PC-3 (cell line): ENCODE results near the gene ZBTB49. TPM values are rescaled to one million over a fixed set of nuclear protein-coding genes. Genes with fewer than 3 reads are reported as not detected.

ENCODE experiments used
- ATAC-seq: fragments of 200-7000 bp; cut with Tn5 transposase; 2 replicates; pipeline ENCODE4 v1.9.1; 2020; ENCODE audit warnings: mild to moderate bottlenecking, moderate library complexity
- BruUV-seq: library from RNA; stranded (reverse); fragments of 400-500 nt; replicated peaks from 2 replicates; lab custom pipeline; 2021; lab: Mats Ljungman, UMichigan
- CTCF ChIA-PET: fragments of 300-600 bp; sonication (Branson Sonifier 250); formaldehyde crosslinking; loops from one replicate; lab custom pipeline; 2022; ENCODE audit warnings: antibody characterized with exemption; lab: Charles Lee
- POLR2A ChIA-PET: fragments of 300-600 bp; sonication (Branson Sonifier 250); formaldehyde crosslinking; loops from one replicate; lab custom pipeline; 2022; ENCODE audit warnings: antibody characterized with exemption; ENCODE audit not compliant: unreplicated experiment; lab: Charles Lee
- DNase-seq: peaks from one replicate; pipeline ENCODE4 v3.0.0-alpha.2; 2015
- H2AFZ ChIP-seq: fragments of 300-600 bp; sonication (generic); 2 replicates; pipeline ENCODE4 v1.6.0; 2016; ENCODE audit warnings: antibody characterized with exemption, low read length
- H3F3A ChIP-seq: fragments of 300-600 bp; sonication (generic); one replicate; pipeline ENCODE4 v1.6.0; 2017; ENCODE audit warnings: antibody characterized with exemption, low read length, control low read depth, mild to moderate bottlenecking; ENCODE audit not compliant: unreplicated experiment
- H3K27ac ChIP-seq: fragments of 300-600 bp; sonication (generic); 2 replicates; pipeline ENCODE4 v1.5.1; 2016; ENCODE audit warnings: mild to moderate bottlenecking, low read length
- H3K27me3 ChIP-seq: fragments of 300-600 bp; sonication (generic); 2 replicates; pipeline ENCODE4 v1.6.1; 2016; ENCODE audit warnings: low read length, mixed read lengths
- H3K36me3 ChIP-seq: fragments of 300-600 bp; sonication (generic); 2 replicates; pipeline ENCODE4 v1.6.1; 2016; ENCODE audit warnings: low read depth, mixed run types, low read length, mixed read lengths
- H3K4me1 ChIP-seq: fragments of 300-600 bp; sonication (generic); 2 replicates; pipeline ENCODE4 v1.5.1; 2016; ENCODE audit warnings: low read length; ENCODE audit not compliant: insufficient read depth
- H3K4me2 ChIP-seq: fragments of 300-600 bp; sonication (generic); 2 replicates; pipeline ENCODE4 v1.6.0; 2016; ENCODE audit warnings: low read length
- H3K4me3 ChIP-seq: fragments of 300-600 bp; sonication (generic); 2 replicates; pipeline ENCODE4 v1.5.1; 2016; ENCODE audit warnings: mild to moderate bottlenecking, low read length, mixed read lengths
- H3K79me2 ChIP-seq: fragments of 300-600 bp; sonication (generic); 2 replicates; pipeline ENCODE4 v1.6.1; 2017; ENCODE audit warnings: low read length, mixed read lengths
- H3K9ac ChIP-seq: fragments of 300-600 bp; sonication (generic); 2 replicates; pipeline ENCODE4 v1.6.0; 2016; ENCODE audit warnings: mild to moderate bottlenecking, low read length
- H3K9me2 ChIP-seq: fragments of 300-600 bp; sonication (generic); replicated peaks from 2 replicates; pipeline ENCODE4 v1.6.1; 2016; ENCODE audit warnings: mixed run types, low read length, mixed read lengths
- H3K9me3 ChIP-seq: fragments of 300-600 bp; sonication (generic); 2 replicates; pipeline ENCODE4 v1.6.1; 2016; ENCODE audit warnings: low read length, mixed read lengths
- H4K20me1 ChIP-seq: fragments of 300-600 bp; sonication (generic); 2 replicates; pipeline ENCODE4 v1.6.1; 2016; ENCODE audit warnings: low read length, mixed read lengths
- CTCF ChIP-seq: fragments of 300-600 bp; sonication (generic); conservative IDR thresholded peaks from 2 replicates; pipeline ENCODE4 v1.5.1; 2017; ENCODE audit warnings: antibody characterized with exemption, low read depth, mild to moderate bottlenecking, low read length
- EZH2 ChIP-seq: fragments of 300-600 bp; sonication (generic); IDR thresholded peaks from one replicate; pipeline ENCODE4 v1.6.1; 2017; ENCODE audit warnings: antibody characterized with exemption, mild to moderate bottlenecking, low read length; ENCODE audit not compliant: unreplicated experiment
- EZH2phosphoT487 ChIP-seq: fragments of 300-600 bp; sonication (generic); IDR thresholded peaks from 2 replicates; pipeline ENCODE4 v1.6.1; 2018; ENCODE audit warnings: mild to moderate bottlenecking, antibody characterized with exemption, low read length, borderline replicate concordance
- intact Hi-C: fragments of 100-400 bp; cut with micrococcal nuclease; formaldehyde crosslinking; loops from 2 replicates; pipeline ENCODE4 v1.9.0; 2023
- total RNA-seq: library from RNA; depleted of rRNA; stranded (reverse); fragments of >200 nt; gene quantifications from 2 replicates; pipeline ENCODE4 v1.2.3, GENCODE V29; 2014; rRNA removed

The ZBTB49 gene
- total RNA-seq, 1 experiment from 2014 or later, result 1.1 TPM

DNA sequence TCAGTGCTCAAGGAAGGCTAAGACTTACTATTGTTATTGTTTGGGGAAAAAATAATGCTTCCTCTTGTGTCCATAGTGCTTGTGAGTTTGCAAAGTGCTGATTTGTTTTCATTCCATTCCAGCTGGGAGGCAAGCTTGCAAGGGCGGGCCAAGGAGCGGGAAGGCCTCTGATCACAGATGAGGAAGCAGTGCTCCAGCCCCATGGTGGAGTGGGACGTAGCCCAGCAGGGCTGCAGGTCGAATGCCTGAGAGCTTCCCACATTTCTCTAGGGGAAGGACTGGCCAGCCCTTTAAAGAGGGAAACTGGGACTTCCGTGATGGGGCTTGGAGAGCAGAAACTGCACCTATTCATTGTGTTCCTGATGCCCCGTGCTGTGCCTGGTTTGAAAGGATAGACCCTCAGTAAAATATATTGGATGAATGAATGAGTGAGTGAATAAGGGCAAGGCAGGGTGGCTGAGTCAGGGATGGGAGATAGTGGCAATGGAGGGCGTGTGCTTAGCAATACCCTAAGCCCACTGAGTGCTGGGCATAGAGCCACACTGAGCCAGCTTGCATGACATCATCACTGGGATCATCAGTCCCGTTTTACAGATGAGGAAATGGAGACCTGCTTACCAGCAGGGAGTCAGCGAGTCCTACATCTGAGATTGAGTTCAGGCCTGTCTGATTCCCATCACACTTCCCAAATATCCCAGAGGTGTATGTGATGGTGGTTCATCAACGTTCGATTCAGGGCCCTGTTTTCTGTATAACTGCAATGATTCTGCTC lies 78.9 kb downstream of the ZBTB49 start:
- Histone ChIP-seq H3K27me3 (peaks cover 16% of the 10 kb centered on the region), H3K4me1 (no peaks in the 10 kb centered on the region), H3K4me3 (no peak overlapping the region), H3K79me2 (no peaks in the 10 kb centered on the region), H3F3A (no peaks in the 10 kb centered on the region), H3K27ac (no peak overlapping the region), H3K4me2 (no peak overlapping the region), H4K20me1 (no peaks in the 10 kb centered on the region), H3K9me2 (no peaks in the 10 kb centered on the region), H3K9me3 (no peaks in the 10 kb centered on the region), H2AFZ (no peak overlapping the region), H3K36me3 (no peaks in the 10 kb centered on the region), H3K9ac (no peak overlapping the region)
- TF ChIP-seq CTCF (no peak), EZH2 (no peak), EZH2phosphoT487 (no peak)
- POLR2A ChIA-PET, result no interaction called here
- intact Hi-C loops, result no loop called here
- DNase-seq (no peak), ATAC-seq (no peak)
- CTCF ChIA-PET, result no interaction called here
- BruUV-seq, result no TSS peak

Other genes with a start within 250 kb of the ZBTB49 start
- not detected in 2 replicates for gene OTOP1, start 63.3 kb upstream of the ZBTB49 start, total RNA-seq
- gene TMEM128, start 42.0 kb upstream of the ZBTB49 start, total RNA-seq, result 4.7 and 10.1 TPM in 2 replicates
- 37.5 and 41.3 TPM in 2 replicates for gene LYAR, start 97 bp upstream of the ZBTB49 start, total RNA-seq
- gene NSG1, start 96.9 kb downstream of the ZBTB49 start, total RNA-seq, result not detected in 2 replicates